ENCODE measurements around the gene ZYG11A.

DNA sequence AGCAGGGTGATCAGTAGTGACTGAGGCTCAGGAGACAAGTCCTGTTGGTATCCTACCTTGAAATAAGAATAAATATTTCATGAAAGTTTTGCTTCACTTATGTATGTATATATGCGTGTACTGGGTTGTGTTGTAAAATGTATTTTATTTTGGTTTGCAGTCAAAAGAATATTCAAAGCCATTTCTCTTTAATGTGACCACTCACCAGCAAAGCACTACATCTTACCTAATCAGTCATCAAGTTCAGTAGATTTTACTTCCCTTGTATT is 95.6 kb downstream of the ZYG11A start:
- no peak for TF ChIP-seq CTCF (IDR thresholded peaks at IDR 0.05 in 4 of 5, conservative IDR thresholded peaks at IDR 0.05 in 1 of 5)
- TF ChIP-seq POLR2A (IDR thresholded peaks at IDR 0.05): no peak
